Adipose tissue (tissue), 3 donors: ENCODE results near the gene SLCO2A1. TPM values are rescaled to one million over a fixed set of nuclear protein-coding genes. Genes with fewer than 3 reads are reported as not detected.

Source experiments
- H3K27ac ChIP-seq: one replicate; pipeline ENCODE4 v1.5.1; 2013; ENCODE audit warnings: low read depth, low read length
- WGBS, 3 donors: extraction: QIAGEN DNeasy Blood & Tissue Kit; methylation state at CpG; one replicate each; pipeline ENCODE4 v1.1.7; 2013; 5-methylcytosine and 5-hydroxymethylcytosine counted together
- polyA plus RNA-seq, 3 donors: library from polyadenylated mRNA; stranded (reverse); fragments of 200-250 nt; gene quantifications; one replicate each; pipeline ENCODE4 v1.2.3, GENCODE V29; 2013
- donor health status: healthy with polysubstance abuse.
- donor health status: Bipolar disorder and iron deficiency.
- donor health status: healthy.

SLCO2A1 gene
- polyA plus RNA-seq, 3 donors = 5.2 to 33.5 (median 6.3) TPM

GRCh38 chr3:134039161-134039862, 9.6 kb upstream of the SLCO2A1 start:
- WGBS, 3 donors = 70 to 85% (median 80%) methylated on average over 8 of the region's 8 CpGs
- H3K27ac ChIP-seq = no peak overlapping the region

- H3K27ac ChIP-seq = no peak overlapping the region
- WGBS, 3 donors = 84 to 95% (median 92%) methylated on average over 8 of the region's 8 CpGs
Measured at GRCh38 chr3:134038716-134039115, 9.0 kb upstream of the SLCO2A1 start.

GRCh38 chr3:134038071-134038491, 8.4 kb upstream of the SLCO2A1 start:
- WGBS, 3 donors = 66 to 77% (median 73%) methylated on average over 10 of the region's 10 CpGs
- H3K27ac ChIP-seq = no peak overlapping the region

GRCh38 chr3:134037168-134037567, 7.4 kb upstream of the SLCO2A1 start:
- H3K27ac ChIP-seq = no peak overlapping the region

GRCh38 chr3:134036291-134036690, 6.6 kb upstream of the SLCO2A1 start:
- 93 to 96% (median 95%) methylated on average over 5 of the region's 5 CpGs for WGBS, 3 donors
- no peak overlapping the region for H3K27ac ChIP-seq

More at GRCh38 chr3:134037168-134037567, 7.4 kb upstream of the SLCO2A1 start:
- 77 to 85% (median 85%) methylated on average over 5 of the region's 5 CpGs for WGBS, 3 donors

GRCh38 chr3:134035836-134036235, 6.1 kb upstream of the SLCO2A1 start:
- WGBS, 3 donors = 92 to 95% (median 94%) methylated on average over 8 of the region's 8 CpGs
- no peak overlapping the region for H3K27ac ChIP-seq

GRCh38 chr3:134034005-134034785, 4.5 kb upstream of the SLCO2A1 start:
- 89 to 92% (median 92%) methylated on average over 6 of the region's 6 CpGs for WGBS, 3 donors
- no peak overlapping the region for H3K27ac ChIP-seq

GRCh38 chr3:134033315-134033996, 3.7 kb upstream of the SLCO2A1 start:
- no peak overlapping the region for H3K27ac ChIP-seq
- WGBS, 3 donors = 80 to 87% (median 86%) methylated on average over 8 of the region's 8 CpGs

- H3K27ac ChIP-seq = no peak overlapping the region
- 92 to 97% (median 93%) methylated on average over 4 of the region's 4 CpGs for WGBS, 3 donors
Measured at GRCh38 chr3:134031348-134031915, 1.7 kb upstream of the SLCO2A1 start.

GRCh38 chr3:134030379-134031347, 938 bp upstream of the SLCO2A1 start:
- WGBS, 3 donors = 39 to 46% (median 44%) methylated on average over 16 of the region's 16 CpGs
- no peak overlapping the region for H3K27ac ChIP-seq

GRCh38 chr3:134029256-134029733, 430 bp downstream of the SLCO2A1 start:
- H3K27ac ChIP-seq = no peak overlapping the region
- WGBS, 3 donors = 1 to 2% (median 1%) methylated on average over 43 of the region's 43 CpGs

- no peak overlapping the region for H3K27ac ChIP-seq
- WGBS, 3 donors = 34 to 44% (median 38%) methylated on average over 23 of the region's 23 CpGs
Measured at GRCh38 chr3:134028486-134029255, 1.1 kb downstream of the SLCO2A1 start.

GRCh38 chr3:134027631-134028030, 2.1 kb downstream of the SLCO2A1 start:
- no peak overlapping the region for H3K27ac ChIP-seq
- WGBS, 3 donors = 80 to 89% (median 84%) methylated on average over 2 of the region's 2 CpGs

GRCh38 chr3:134020135-134020680, 9.5 kb downstream of the SLCO2A1 start:
- WGBS, 3 donors = 94 to 96% (median 95%) methylated on average over 22 of the region's 22 CpGs
- no peak overlapping the region for H3K27ac ChIP-seq

GRCh38 chr3:134018850-134019249, 10.9 kb downstream of the SLCO2A1 start:
- 74 to 81% (median 74%) methylated on average over 1 of the region's 1 CpG for WGBS, 3 donors
- no peak overlapping the region for H3K27ac ChIP-seq

GRCh38 chr3:134018406-134018805, 11.3 kb downstream of the SLCO2A1 start:
- WGBS, 3 donors = 36 to 72% (median 48%) methylated on average over 3 of the region's 3 CpGs
- no peak overlapping the region for H3K27ac ChIP-seq

- no peak overlapping the region for H3K27ac ChIP-seq
- 91% methylated on average over 5 of the region's 5 CpGs for WGBS, 3 donors
Measured at GRCh38 chr3:134017490-134017889, 12.2 kb downstream of the SLCO2A1 start.
